Neuron (in vitro differentiated cells): Measurements from ENCODE around the gene CELA1.
"Not testable (repeated sequence)": the region's sequence is repeated elsewhere in the genome, so short reads cannot be mapped to it uniquely, and the experiment has no call there.

ENCODE experiments used
- H2AFZ ChIP-seq: one replicate; pipeline ENCODE4 v1.6.1; 2013; ENCODE audit warnings: low read depth, mild to moderate bottlenecking, inconsistent platforms, low read length, moderate library complexity
- H3K27me3 ChIP-seq: one replicate; pipeline ENCODE4 v1.6.1; 2013; ENCODE audit warnings: low read length; ENCODE audit not compliant: insufficient read depth
- H3K36me3 ChIP-seq: one replicate; pipeline ENCODE4 v1.6.1; 2013; ENCODE audit warnings: low read length; ENCODE audit not compliant: insufficient read depth
- H3K4me1 ChIP-seq: one replicate; pipeline ENCODE4 v1.6.1; 2013; ENCODE audit warnings: low read length; ENCODE audit not compliant: insufficient read depth
- H3K4me3 ChIP-seq: 2 replicates; pipeline ENCODE4 v1.5.1; 2013; ENCODE audit warnings: mild to moderate bottlenecking, low read length, moderate library complexity
- H3K9me3 ChIP-seq: one replicate; pipeline ENCODE4 v1.6.1; 2013; ENCODE audit warnings: low read length

CELA1 gene

DNA sequence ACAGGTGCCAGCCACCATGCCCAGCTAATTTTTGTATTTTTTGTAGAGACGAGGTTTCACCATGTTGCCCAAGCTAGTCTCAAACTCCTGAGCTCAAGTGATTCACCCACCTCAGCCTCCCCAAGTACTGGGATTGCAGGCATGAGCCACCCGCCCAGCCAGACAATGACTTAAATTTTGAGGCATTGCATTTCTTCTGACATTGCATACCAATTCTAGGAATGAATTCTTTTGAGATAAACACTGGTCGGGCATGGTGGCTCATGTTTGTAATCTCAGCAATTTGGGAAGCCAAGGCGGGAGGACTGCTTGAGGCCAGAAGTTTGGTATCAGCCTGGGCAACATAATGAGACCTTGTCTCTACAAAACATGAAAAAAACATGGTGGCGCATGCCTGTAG lies 2.5 kb upstream of the CELA1 start:
- no peak overlapping the region for H2AFZ ChIP-seq
- H3K9me3 ChIP-seq, result no peaks in the 10 kb centered on the region
- H3K36me3 ChIP-seq, result no peaks in the 10 kb centered on the region
- H3K4me1 ChIP-seq, result no peaks in the 10 kb centered on the region
- H3K4me3 ChIP-seq, result no peak overlapping the region
- no peaks in the 10 kb centered on the region for H3K27me3 ChIP-seq

DNA sequence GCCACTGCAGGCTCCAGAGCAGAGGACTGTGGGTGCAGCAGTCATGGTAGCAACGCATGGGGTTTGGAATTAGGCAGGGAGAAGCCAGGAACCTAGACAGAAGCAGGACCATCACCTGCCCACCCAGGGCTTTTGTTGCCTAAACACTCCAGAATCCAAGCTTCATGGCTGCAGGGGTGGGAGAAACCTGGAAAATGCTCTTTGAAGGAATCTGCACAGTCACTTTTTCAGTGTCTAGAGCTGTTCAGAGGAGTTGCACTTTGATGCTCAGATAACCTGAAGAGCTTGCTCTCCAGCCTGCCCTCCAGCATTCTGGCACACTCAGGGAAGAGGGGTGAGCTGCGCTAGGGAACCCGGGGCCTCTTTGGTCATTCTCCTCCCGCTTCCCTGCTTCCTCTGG lies 1.6 kb upstream of the CELA1 start:
- H3K4me1 ChIP-seq, result no peaks in the 10 kb centered on the region
- H3K36me3 ChIP-seq, result no peaks in the 10 kb centered on the region
- no peak overlapping the region for H3K4me3 ChIP-seq
- H3K9me3 ChIP-seq, result no peaks in the 10 kb centered on the region
- H2AFZ ChIP-seq, result no peak overlapping the region
- no peaks in the 10 kb centered on the region for H3K27me3 ChIP-seq

DNA sequence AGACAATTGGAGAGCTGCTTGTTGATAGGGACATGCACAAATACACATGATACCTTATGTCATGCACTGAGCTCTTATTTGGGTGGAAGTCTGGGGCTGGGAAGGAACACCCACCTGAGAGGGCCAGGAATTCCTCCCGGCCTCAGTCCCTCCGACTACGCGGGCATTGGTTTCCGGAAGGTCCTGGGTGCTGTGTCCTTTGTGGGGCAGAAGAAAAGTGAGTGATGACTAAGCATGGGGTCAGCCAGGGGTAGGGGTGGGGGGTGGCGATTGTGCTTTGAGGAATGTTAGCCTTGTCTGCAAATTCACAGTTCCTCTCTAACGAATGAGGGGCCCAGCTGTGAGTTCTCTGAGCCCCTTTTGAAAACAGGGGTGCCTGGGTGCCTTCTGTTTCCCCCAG lies 798 bp downstream of the CELA1 start:
- no peaks in the 10 kb centered on the region for H3K36me3 ChIP-seq
- no peak overlapping the region for H3K4me3 ChIP-seq
- peaks cover 2% of the 10 kb centered on the region for H3K4me1 ChIP-seq

DNA sequence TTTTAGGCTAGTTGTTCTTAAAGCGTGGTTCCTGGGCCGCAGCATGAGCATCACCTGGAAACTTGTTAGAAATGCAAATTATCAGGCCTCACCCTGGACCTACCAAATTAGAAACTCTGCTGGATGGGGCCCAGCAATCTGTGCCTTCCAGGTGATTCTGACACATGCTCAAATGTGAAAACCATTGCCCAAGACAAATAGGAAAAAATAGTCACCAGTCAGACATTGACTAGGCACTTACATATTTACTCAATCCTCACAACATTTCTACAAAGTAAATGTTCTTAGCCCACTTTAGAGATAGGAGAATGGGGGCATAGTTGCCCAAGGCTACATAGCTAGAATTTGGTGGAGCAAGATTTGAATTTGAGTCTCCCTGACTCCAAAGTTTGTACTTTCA lies 3.3 kb downstream of the CELA1 start:
- no peak overlapping the region for H3K4me3 ChIP-seq
- H2AFZ ChIP-seq, result no peak overlapping the region
- no peaks in the 10 kb centered on the region for H3K36me3 ChIP-seq
- H3K4me1 ChIP-seq, result peaks cover 2% of the 10 kb centered on the region
- H3K27me3 ChIP-seq, result no peaks in the 10 kb centered on the region
- no peaks in the 10 kb centered on the region for H3K9me3 ChIP-seq

More for the DNA sequence above, 798 bp downstream of the CELA1 start:
- no peaks in the 10 kb centered on the region for H3K27me3 ChIP-seq
- H2AFZ ChIP-seq, result no peak overlapping the region
- no peaks in the 10 kb centered on the region for H3K9me3 ChIP-seq

DNA sequence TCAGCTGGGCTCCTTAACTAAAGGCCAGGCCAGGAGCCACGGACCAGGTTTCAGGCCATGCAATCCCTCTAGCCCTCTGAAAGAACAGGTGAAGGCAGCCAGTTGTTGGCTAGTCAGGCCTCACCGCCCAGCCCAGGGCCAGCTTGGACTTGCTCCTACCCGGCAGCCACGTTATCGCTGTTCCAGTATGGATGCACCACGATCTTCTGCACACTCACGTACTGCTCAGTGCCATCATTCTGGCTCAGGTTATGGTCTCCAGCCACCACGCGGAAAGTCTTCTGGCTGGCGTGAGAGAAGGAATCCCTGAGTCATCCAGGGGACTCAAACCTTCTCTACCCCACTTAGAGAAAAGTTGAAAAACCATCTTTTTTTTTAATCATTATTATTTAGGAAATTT lies 4.1 kb downstream of the CELA1 start:
- peaks cover 2% of the 10 kb centered on the region for H3K4me1 ChIP-seq

DNA sequence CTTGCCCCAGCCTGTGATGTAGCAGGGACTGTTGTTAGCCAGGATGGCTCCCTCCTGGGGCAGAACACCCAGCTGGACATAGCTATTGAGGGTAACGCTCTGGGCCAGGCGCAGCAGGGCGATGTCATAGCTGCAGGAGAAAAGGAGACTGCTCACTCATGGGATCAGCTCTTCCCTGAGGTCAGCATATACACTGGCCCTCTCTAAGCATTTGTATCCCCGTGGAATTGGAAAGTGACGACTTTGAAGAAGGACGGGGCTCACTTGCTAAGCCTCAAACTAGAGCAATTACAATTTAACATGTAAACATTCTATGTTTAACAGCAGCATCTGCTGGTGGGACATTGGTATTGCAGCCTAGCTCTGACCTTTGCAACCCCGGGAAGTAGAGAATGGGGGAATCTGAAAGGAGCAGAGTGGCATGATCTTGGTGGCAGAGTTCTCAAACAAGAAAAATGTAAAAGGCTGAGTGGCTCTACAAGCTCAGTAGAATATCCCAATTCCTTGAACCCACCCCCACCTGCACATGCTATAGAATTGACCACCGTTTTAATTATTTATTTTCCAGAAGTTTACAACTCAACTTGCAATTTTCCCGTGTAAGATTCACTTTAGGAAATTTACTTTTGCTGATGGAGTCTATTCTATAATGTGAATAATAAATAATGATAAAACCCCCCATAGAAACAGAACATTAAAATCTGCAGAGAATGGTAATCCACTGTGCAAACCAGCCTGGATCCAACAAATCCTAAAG lies 5.0 kb downstream of the CELA1 start:
- Histone ChIP-seq H3K9me3 (no peaks in the 10 kb centered on the region), H2AFZ (no peak overlapping the region), H3K36me3 (no peaks in the 10 kb centered on the region), H3K27me3 (no peaks in the 10 kb centered on the region), H3K4me3 (no peak overlapping the region), H3K4me1 (peaks cover 2% of the 10 kb centered on the region)

More for the DNA sequence above, 4.1 kb downstream of the CELA1 start:
- H2AFZ ChIP-seq, result no peak overlapping the region
- H3K27me3 ChIP-seq, result no peaks in the 10 kb centered on the region
- no peak overlapping the region for H3K4me3 ChIP-seq
- H3K9me3 ChIP-seq, result no peaks in the 10 kb centered on the region
- H3K36me3 ChIP-seq, result no peaks in the 10 kb centered on the region

DNA sequence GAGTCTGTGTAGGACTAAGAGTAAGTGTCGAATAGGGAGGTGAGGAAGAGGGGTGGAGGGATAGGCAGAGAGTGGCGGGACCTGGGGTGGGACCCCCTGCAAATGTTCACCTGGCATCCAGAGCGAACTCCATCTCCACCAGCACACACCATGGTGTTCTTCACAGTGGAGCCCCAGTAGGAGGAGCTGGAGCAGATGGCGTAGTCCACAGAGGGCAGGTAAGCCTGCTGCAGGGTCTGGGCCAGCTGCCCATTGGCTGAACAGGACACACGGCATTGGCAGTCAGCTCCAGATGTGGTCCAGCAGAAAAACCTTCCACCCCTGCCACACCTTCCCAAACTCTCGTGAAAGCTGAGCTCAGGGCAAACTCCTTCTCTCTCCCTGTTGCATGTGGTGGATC lies 6.7 kb downstream of the CELA1 start:
- Histone ChIP-seq H3K27me3 (peaks cover 2% of the 10 kb centered on the region), H3K4me1 (peaks cover 2% of the 10 kb centered on the region), H3K9me3 (no peaks in the 10 kb centered on the region), H3K4me3 (no peak overlapping the region), H3K36me3 (no peaks in the 10 kb centered on the region), H2AFZ (no peak overlapping the region)

DNA sequence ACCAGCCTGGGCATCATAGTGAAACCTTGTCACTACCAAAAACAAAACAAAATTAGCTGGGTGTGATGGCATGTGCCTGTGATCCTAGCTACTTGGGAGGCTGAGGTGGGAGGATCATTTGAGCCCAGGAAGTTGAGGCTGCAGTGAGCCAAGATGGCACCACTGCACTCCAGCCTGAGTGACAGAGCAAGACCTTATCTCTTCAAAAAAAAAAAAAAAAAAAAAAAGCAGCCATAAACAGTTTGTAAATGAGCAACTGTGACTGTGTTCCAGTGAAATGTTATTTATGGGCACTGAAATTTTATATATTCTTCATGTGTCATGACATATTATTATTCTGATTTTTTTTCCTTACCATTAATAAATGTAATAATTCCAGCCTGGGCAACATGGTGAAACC lies 9.1 kb downstream of the CELA1 start:
- H2AFZ ChIP-seq, result not testable (repeated sequence)

DNA sequence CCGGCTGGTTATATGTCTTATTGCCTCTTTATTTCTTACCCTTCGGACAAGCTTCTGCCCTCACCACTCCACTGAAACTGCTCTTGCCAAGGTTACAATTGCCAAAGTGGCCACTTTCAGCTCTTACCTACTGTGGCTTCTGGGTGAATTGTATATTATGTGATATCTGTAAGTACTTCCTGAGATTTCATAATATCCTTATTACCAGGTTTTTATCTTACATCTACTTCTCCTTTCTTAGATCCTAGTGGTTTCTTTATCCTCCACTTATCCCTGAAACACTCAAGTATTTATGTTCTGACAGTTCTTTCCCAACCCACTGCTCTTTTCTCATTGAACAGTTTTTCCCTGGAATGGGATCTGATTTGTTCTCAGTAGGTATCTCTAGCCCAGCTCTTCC lies 10.5 kb downstream of the CELA1 start:
- Histone ChIP-seq H3K4me3 (no peak overlapping the region), H3K4me1 (no peaks in the 10 kb centered on the region), H3K36me3 (no peaks in the 10 kb centered on the region), H2AFZ (no peak overlapping the region), H3K27me3 (peaks cover 2% of the 10 kb centered on the region), H3K9me3 (no peaks in the 10 kb centered on the region)

More for the DNA sequence above, 9.1 kb downstream of the CELA1 start:
- not testable (repeated sequence) for H3K4me1 ChIP-seq, H3K4me3 ChIP-seq, H3K9me3 ChIP-seq, H3K36me3 ChIP-seq, H3K27me3 ChIP-seq

DNA sequence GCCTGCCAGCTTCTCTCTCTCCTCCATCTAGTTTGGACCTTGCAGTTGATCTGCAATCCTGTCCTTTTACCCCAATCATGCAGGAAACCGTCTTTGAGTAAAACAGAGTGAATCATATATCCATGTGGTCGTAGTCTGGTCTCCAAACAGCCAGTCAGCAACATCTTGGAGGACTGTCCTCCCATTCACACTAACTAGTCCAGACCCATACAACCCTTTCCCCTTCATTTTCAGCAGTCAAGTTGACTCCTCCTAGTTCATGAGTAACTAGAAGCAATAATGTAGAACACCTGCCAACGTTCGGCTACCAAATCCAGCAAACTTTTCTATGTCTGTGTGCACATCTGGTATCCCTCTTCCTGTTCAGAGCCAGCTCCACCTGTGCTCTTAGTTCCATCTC lies 11.7 kb downstream of the CELA1 start:
- Histone ChIP-seq H3K4me1 (no peaks in the 10 kb centered on the region), H3K36me3 (no peaks in the 10 kb centered on the region), H3K27me3 (peaks cover 2% of the 10 kb centered on the region), H3K4me3 (no peak overlapping the region), H2AFZ (no peak overlapping the region), H3K9me3 (no peaks in the 10 kb centered on the region)

DNA sequence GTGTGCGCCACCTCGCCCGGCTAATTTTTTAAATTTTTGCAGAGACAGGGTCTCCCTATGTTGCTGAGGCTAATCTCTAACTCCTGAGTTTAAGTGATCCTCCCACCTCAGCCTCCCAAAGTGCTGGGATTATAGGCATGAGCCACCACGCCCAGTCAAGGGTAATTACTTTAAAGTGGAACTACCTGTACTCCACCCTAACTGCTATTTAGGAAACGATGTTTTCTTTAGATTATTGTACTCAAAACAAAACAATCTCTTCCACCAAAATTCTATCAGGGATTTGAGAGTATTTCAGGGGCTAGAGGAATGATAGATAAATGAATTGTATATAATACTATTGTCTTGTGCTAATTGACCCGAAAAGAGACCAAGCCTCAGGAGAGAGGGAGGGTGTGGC lies 12.9 kb downstream of the CELA1 start:
- H3K36me3 ChIP-seq, result no peaks in the 10 kb centered on the region
- H3K4me3 ChIP-seq, result no peak overlapping the region
- no peaks in the 10 kb centered on the region for H3K4me1 ChIP-seq
- no peak overlapping the region for H2AFZ ChIP-seq
- H3K27me3 ChIP-seq, result peaks cover 2% of the 10 kb centered on the region
- no peaks in the 10 kb centered on the region for H3K9me3 ChIP-seq

DNA sequence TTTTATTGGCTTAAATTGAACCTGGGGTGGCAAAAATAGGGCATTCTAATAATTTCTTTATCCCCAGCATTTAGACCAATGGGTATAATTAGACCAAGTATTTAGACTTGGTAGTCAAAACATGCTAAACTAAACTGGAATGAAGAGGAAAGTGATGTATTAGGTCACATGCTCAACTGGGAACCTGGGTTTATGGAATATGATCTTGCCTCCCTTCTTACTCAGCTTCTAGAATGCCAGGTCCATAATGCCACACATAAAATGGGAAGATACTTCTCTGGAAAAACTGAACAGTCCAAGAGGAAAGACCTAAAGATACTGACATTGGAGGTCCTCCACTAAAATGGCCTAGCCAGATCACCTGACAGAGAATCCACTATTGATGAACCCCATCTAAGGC lies 16.3 kb downstream of the CELA1 start:
- peaks cover 5% of the 10 kb centered on the region for H3K4me1 ChIP-seq
- no peaks in the 10 kb centered on the region for H3K36me3 ChIP-seq
- no peak overlapping the region for H2AFZ ChIP-seq
- H3K4me3 ChIP-seq, result no peak overlapping the region
- no peaks in the 10 kb centered on the region for H3K27me3 ChIP-seq
- no peaks in the 10 kb centered on the region for H3K9me3 ChIP-seq

DNA sequence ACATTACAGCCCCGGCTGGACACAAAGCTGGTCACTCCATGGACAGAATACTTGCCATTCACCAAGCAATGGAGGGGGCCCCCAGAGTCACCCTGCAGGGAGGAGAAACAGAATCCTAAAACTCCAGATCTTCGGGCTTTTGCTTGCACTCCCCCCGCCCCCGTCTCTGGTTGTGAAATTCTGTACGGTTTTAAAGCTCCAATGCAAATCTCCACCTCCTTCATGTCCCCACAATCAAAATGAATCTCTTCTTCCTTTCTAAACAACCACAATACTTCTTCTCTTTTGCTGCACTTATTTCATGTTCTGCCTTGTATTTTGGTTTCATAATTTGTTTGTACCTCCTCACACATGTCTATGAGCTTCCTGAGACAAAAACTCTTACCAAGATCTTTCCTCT lies 16.7 kb downstream of the CELA1 start:
- no peaks in the 10 kb centered on the region for H3K27me3 ChIP-seq
- no peaks in the 10 kb centered on the region for H3K9me3 ChIP-seq
- H3K4me3 ChIP-seq, result no peak overlapping the region
- peaks cover 5% of the 10 kb centered on the region for H3K4me1 ChIP-seq
- H2AFZ ChIP-seq, result no peak overlapping the region
- no peaks in the 10 kb centered on the region for H3K36me3 ChIP-seq

DNA sequence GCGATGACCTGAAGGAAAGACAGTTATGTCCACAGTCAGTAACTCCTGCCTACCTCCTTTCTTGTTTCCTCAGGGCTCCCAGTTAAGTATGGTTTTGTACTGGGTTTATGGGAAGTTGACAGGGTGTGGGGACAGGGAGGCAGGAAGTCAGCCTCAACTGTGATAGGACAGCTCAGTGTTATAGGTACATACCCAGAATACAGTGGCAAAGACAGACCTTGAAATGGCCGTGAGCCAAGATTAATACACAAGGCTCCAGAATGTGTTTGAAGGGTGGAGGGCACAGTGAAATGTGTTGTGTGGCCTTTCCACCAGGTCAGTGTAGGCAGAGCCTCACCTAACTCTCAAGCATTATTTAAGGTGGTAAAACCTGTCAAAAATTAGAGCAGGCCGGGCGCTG lies 17.9 kb downstream of the CELA1 start:
- Histone ChIP-seq H3K4me3 (no peak overlapping the region), H3K9me3 (no peaks in the 10 kb centered on the region), H3K36me3 (no peaks in the 10 kb centered on the region), H2AFZ (no peak overlapping the region), H3K27me3 (no peaks in the 10 kb centered on the region), H3K4me1 (peaks cover 5% of the 10 kb centered on the region)
